Activated T-cell treated with anti-CD3 and anti-CD28 coated beads, Interleukin-2, amount 50 U/mL, for 72 hours (primary cell): ENCODE data around the gene LIPJ. TPM values are rescaled to one million over a fixed set of nuclear protein-coding genes. Genes with fewer than 3 reads are reported as not detected.

Experiments
- ATAC-seq, 2 donors: fragments of 150-1000 bp; cut with Tn5 transposase; replicated peaks in 1 of 2; 2 replicates each; pipeline ENCODE4 v1.10.0; 2021; ENCODE audit warnings: moderate library complexity in 2 of 2, mild to moderate bottlenecking in 1 of 2
- DNase-seq, 2 donors: peaks; one replicate each; pipeline ENCODE4 v3.0.0; 2021 to 2022; ENCODE audit warnings: mixed read lengths in 1 of 2
- H3K27ac Mint-ChIP-seq: one replicate; pipeline ENCODE4 v1.8.0; 2022; ENCODE audit warnings: mild to moderate bottlenecking, moderate library complexity, mixed read lengths
- H3K27me3 Mint-ChIP-seq: one replicate; pipeline ENCODE4 v1.8.0; 2022; ENCODE audit warnings: low read depth, mixed read lengths
- H3K36me3 Mint-ChIP-seq, 2 donors: one replicate each; pipeline ENCODE4 v1.8.0; 2022; ENCODE audit warnings: mixed read lengths in 2 of 2, mild to moderate bottlenecking in 1 of 2; ENCODE audit not compliant: insufficient read depth in 2 of 2
- H3K4me1 Mint-ChIP-seq: one replicate; pipeline ENCODE4 v1.8.0; 2022; ENCODE audit warnings: low read depth, mixed read lengths
- H3K4me3 Mint-ChIP-seq, 2 donors: one replicate each; pipeline ENCODE4 v1.8.0; 2022; ENCODE audit warnings: mild to moderate bottlenecking in 2 of 2, mixed read lengths in 2 of 2, moderate library complexity in 2 of 2
- H3K9me3 Mint-ChIP-seq, 2 donors: one replicate each; pipeline ENCODE4 v1.8.0; 2022; ENCODE audit warnings: mixed read lengths in 2 of 2
- total RNA-seq, 2 donors: library from RNA; stranded (reverse); gene quantifications; one replicate each; pipeline ENCODE4 v1.2.3, GENCODE V29; 2022

The LIPJ gene
- total RNA-seq, 2 donors from 2014 or later: not detected

DNA sequence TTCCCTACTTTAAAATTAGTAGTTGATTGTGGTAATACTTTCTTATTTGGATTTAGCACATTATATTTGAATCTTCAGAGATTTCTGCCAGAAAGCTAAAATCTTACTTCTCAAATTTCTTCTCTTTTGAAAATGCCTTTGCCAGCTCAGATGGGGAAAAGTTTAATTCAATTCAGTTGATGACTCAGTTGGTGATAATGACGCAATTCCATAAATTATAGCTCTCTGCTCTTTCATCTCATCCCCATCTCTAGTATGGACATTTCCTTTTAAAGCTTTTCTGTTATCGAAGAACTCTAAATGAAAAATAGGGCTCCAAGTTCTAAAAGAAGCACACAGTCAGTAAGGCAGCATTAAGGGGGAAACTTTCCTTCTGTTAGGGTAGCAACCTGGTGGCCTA lies 28.9 kb upstream of the LIPJ start:
- Mint-ChIP-seq H3K36me3 (peaks cover 0 to 2% of the 10 kb centered on the region in 2 donors), H3K27ac (no peak overlapping the region), H3K27me3 (no peaks in the 10 kb centered on the region), H3K9me3 (no peaks in the 10 kb centered on the region), H3K4me3 (no peak overlapping the region), H3K4me1 (peaks cover 14% of the 10 kb centered on the region)
- ATAC-seq (no peak), DNase-seq (no peak)

GRCh38 chr10:88562152-88562551 lies 24.4 kb upstream of the LIPJ start:
- Mint-ChIP-seq H3K4me1 (peaks cover 6% of the 10 kb centered on the region), H3K4me3 (no peak overlapping the region), H3K27me3 (no peaks in the 10 kb centered on the region), H3K27ac (no peak overlapping the region), H3K9me3 (no peaks in the 10 kb centered on the region), H3K36me3 (peaks cover 0 to 2% of the 10 kb centered on the region in 2 donors)
- DNase-seq (no peak), ATAC-seq (no peak)

GRCh38 chr10:88565072-88565471 lies 21.5 kb upstream of the LIPJ start:
- H3K9me3 Mint-ChIP-seq: no peaks in the 10 kb centered on the region
- H3K27me3 Mint-ChIP-seq: no peaks in the 10 kb centered on the region
- peak in 1 of 2 donors; percentile 51 for ATAC-seq
- no peak overlapping the region for H3K27ac Mint-ChIP-seq
- peaks cover 0 to 2% of the 10 kb centered on the region in 2 donors for H3K36me3 Mint-ChIP-seq
- H3K4me1 Mint-ChIP-seq: no peaks in the 10 kb centered on the region
- H3K4me3 Mint-ChIP-seq: no peak overlapping the region
- DNase-seq: no peak

DNA sequence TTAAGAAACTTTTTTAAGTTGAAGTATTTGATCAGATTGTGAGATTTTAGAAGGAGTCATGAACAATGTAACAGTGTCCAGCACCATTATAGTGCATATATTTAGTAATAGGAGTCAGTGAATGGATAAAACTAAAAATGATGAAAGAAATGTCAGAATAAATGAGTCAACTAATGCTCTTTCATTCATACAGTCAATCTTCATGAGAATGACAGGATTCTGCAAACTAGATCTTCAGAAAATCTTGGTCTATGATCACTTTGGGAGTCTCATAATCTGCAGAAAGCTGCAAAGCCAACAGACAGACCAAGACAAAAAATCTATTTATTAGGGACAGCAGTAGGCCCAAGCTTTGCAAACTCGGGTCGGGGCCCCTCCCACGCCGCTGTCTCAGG lies 4.2 kb upstream of the LIPJ start:
- H3K4me1 Mint-ChIP-seq: peaks cover 13% of the 10 kb centered on the region
- peaks cover 13% of the 10 kb centered on the region for H3K27me3 Mint-ChIP-seq
- peak overlapping the region; percentile 82 for H3K27ac Mint-ChIP-seq
- H3K36me3 Mint-ChIP-seq: no peaks in the 10 kb centered on the region
- no peaks in the 10 kb centered on the region for H3K9me3 Mint-ChIP-seq
- H3K4me3 Mint-ChIP-seq: peak overlapping the region; percentile 76 to 92
- no peak for DNase-seq
- ATAC-seq: no peak

- DNase-seq: peak; percentile 69 to 76
- Mint-ChIP-seq H3K36me3 (no peaks in the 10 kb centered on the region), H3K27ac (peak within 1 kb of the TSS; percentile 95), H3K9me3 (no peaks in the 10 kb centered on the region), H3K27me3 (peaks cover 13% of the 10 kb centered on the region), H3K4me3 (peak within 1 kb of the TSS; percentile 92 to 96), H3K4me1 (peaks cover 13% of the 10 kb centered on the region)
- ATAC-seq: peak; percentile 88 to 91
Observed at GRCh38 chr10:88582806-88583583, 3.6 kb upstream of the LIPJ start, which contains the start of gene RNLS. TSS of gene RNLS (minus strand) at chr10:88583318.

DNA sequence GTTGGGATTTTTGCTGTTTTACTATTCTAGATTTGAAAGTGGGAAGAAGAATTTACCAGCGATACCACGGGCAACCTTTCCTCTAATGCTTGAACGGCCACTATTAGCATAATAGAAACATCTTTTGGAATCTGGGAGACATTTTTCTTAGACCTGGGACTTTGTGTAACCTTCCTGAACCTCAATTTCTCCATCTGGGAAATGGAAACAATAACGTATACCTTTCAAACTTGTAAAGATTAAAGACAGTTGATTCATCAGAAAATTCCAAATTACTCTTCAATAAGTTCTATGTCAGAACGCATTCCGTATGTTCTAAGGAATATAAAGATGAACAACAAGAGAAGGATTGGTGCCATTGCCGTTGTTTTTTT lies 3.0 kb upstream of the LIPJ start:
- ATAC-seq: no peak
- Mint-ChIP-seq H3K9me3 (no peaks in the 10 kb centered on the region), H3K27ac (peak overlapping the region; percentile 95), H3K4me1 (peaks cover 13% of the 10 kb centered on the region), H3K36me3 (no peaks in the 10 kb centered on the region), H3K27me3 (peaks cover 13% of the 10 kb centered on the region), H3K4me3 (peak overlapping the region; percentile 92 to 96)
- no peak for DNase-seq

DNA sequence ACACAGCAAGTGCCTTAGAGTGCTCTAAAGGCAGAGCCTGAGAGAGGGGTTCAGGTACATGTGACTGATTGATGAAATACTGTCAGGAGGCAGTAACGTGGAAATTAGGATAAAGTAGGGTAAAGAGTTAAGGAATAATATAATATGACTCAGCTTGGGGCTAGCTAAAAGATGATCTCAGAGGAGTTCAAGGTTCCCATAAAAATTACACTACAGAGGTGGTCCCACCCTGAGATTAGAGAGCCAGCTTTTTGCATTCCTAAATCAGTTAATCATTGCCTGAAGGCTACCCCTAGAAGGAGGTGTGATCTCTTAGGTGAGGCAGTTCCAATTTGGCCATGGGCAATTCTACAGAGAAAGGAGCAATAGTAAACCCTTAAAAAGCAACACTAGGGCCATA lies 5.8 kb downstream of the LIPJ start:
- ATAC-seq (no peak), DNase-seq (no peak)
- Mint-ChIP-seq H3K27me3 (no peaks in the 10 kb centered on the region), H3K4me3 (no peak overlapping the region), H3K36me3 (no peaks in the 10 kb centered on the region), H3K27ac (no peak overlapping the region), H3K9me3 (no peaks in the 10 kb centered on the region), H3K4me1 (no peaks in the 10 kb centered on the region)

DNA sequence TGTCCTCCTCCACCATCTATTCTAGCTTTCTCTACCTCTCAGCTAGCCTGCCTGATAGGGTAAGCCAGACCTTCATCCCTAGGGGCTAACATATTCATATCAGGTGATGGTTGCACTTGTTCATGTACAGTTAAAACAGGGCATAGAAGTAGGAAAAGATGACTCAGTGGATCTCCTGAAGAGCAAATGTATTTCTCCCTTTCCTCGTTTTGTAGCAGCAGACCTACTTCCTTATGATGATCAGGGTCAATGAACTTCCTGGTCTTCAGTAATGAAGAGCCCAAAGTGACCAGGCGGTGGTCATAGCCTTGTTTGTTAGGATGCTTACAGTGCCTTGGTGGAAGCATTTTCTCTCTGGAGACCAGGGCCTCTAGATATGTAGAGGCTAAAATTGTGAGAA lies 6.3 kb downstream of the LIPJ start:
- H3K4me1 Mint-ChIP-seq: peaks cover 4% of the 10 kb centered on the region
- H3K27me3 Mint-ChIP-seq: no peaks in the 10 kb centered on the region
- H3K9me3 Mint-ChIP-seq: no peaks in the 10 kb centered on the region
- DNase-seq (no peak), ATAC-seq (no peak)
- no peak overlapping the region for H3K27ac Mint-ChIP-seq
- H3K36me3 Mint-ChIP-seq: no peaks in the 10 kb centered on the region
- H3K4me3 Mint-ChIP-seq: no peak overlapping the region

DNA sequence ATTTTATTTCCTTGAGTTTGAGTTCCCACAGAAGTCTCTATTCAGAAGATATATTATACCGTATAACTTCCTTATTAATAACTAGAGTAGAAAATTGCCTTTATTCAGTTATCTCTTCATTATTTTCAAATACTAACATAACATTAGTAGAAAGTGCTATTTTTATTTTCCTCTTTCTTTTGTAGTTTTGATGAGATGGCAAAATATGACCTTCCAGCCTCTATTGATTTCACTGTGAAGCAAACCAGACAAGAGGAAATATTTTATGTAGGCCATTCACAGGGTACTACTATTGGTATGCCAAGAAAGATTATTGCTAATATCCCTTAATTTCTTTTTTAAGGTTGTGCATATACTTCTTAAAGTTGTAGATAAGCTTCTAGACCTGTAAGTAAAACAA lies 7.9 kb downstream of the LIPJ start:
- peak overlapping the region; percentile 65 for H3K27ac Mint-ChIP-seq
- ATAC-seq (no peak), DNase-seq (no peak)
- peaks cover 12% of the 10 kb centered on the region for H3K4me1 Mint-ChIP-seq
- H3K9me3 Mint-ChIP-seq: no peaks in the 10 kb centered on the region
- no peak overlapping the region for H3K4me3 Mint-ChIP-seq
- no peaks in the 10 kb centered on the region for H3K36me3 Mint-ChIP-seq
- no peaks in the 10 kb centered on the region for H3K27me3 Mint-ChIP-seq

GRCh38 chr10:88598055-88598454 lies 11.5 kb downstream of the LIPJ start:
- peak; percentile 41 to 54 for ATAC-seq
- Mint-ChIP-seq H3K36me3 (peaks cover 0 to 3% of the 10 kb centered on the region in 2 donors), H3K27ac (no peak overlapping the region)

DNA sequence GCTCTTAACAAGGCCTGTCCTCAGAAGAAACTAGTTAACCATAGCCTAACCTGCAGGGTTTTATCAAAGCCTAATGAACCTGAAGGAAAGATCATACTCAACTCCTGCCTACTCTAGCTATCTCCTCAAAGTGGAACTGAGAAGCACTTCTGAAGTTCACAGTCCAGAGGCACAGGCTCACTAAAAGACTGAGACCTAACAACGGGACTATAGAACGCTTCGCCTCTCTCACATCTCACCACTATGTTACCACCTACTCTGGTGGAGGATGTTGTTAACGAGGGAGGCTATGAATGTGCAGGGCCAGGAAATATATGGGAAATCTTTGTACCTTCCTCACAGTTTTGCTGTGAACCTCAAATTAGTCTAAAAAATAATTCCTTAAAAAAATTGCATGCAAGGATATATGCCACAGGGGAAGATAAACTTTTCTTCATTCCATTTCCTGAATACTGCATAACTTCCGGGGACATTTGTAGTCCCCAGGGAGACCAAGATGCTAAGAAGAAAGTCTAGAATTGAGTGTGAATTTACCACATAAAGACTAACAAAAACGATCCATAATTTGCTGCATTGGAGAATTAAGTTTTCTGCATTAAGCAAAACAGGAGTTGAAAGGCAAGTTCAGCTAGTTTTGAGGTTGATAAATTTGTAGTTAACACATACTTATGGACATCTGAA lies 21.6 kb downstream of the LIPJ start:
- no peaks in the 10 kb centered on the region for H3K9me3 Mint-ChIP-seq
- H3K36me3 Mint-ChIP-seq: no peaks in the 10 kb centered on the region
- peaks cover 21% of the 10 kb centered on the region for H3K27me3 Mint-ChIP-seq
- no peaks in the 10 kb centered on the region for H3K4me1 Mint-ChIP-seq
- DNase-seq (no peak), ATAC-seq (no peak)
- H3K27ac Mint-ChIP-seq: no peak overlapping the region
- no peak overlapping the region for H3K4me3 Mint-ChIP-seq

More at GRCh38 chr10:88598055-88598454, 11.5 kb downstream of the LIPJ start:
- Mint-ChIP-seq H3K27me3 (no peaks in the 10 kb centered on the region), H3K4me1 (peaks cover 12% of the 10 kb centered on the region), H3K4me3 (peak overlapping the region in 1 of 2 donors; percentile 9), H3K9me3 (peaks cover 0 to 2% of the 10 kb centered on the region in 2 donors)
- DNase-seq: no peak

- Mint-ChIP-seq H3K27ac (no peak overlapping the region), H3K9me3 (no peaks in the 10 kb centered on the region), H3K4me3 (no peak overlapping the region), H3K4me1 (no peaks in the 10 kb centered on the region), H3K27me3 (peaks cover 21% of the 10 kb centered on the region), H3K36me3 (no peaks in the 10 kb centered on the region)
- ATAC-seq (no peak), DNase-seq (no peak)
Observed at GRCh38 chr10:88608780-88609179, 22.2 kb downstream of the LIPJ start.

DNA sequence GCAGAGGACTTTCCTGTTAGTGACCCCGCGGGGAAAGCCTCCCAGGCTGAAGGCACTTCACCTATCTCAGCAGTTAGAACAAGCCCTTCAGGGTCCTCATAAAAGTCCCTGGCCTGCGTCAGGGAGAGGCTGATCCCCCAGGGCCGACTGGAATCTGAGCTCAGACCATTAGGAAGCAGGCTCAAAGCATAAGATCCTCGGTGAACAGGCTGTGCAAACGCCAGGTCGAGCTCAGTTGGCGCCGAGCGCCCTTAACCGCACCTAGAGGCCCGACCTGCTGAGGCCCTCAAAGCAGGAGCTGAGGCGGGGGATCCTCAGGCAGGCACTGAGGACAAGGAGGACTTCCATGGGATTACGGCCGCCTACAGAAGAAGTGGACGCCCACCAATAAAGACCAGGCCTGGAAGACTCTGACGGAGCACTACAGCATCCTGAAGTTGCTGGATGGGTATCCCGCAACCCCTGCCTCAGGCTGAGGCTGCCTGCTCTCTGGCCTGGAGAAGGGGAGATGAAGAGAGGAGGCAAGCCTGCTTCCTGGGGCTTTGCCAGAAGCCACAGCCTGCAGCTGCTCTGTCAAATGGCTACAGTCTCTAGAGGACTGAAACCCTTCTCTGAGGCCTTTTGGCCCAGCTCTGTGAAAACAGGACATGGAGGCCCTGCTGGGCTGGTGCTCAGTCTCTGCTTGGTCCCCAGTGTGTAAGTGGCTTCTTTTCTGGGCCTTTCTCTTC lies 29.9 kb downstream of the LIPJ start:
- Mint-ChIP-seq H3K4me1 (no peaks in the 10 kb centered on the region), H3K27me3 (no peaks in the 10 kb centered on the region), H3K4me3 (no peak overlapping the region), H3K27ac (no peak overlapping the region), H3K9me3 (no peaks in the 10 kb centered on the region), H3K36me3 (no peaks in the 10 kb centered on the region)
- no peak for ATAC-seq
- DNase-seq: no peak
